ENCODE measurements around the gene SLC23A3. TPM values are rescaled to one million over a fixed set of nuclear protein-coding genes. Genes with fewer than 3 reads are reported as not detected.

The SLC23A3 gene
- total RNA-seq, 2 experiments from 2014 or later = 2.7 to 6.7 TPM

GRCh38 chr2:219181531-219181930, 11.7 kb upstream of the SLC23A3 start:
- intact Hi-C loops (cut with micrococcal nuclease; ENCODE audit: unreplicated experiment) = no loop called here
- ChIA-PET POLR2A (interaction anchor here (0.5 to 1.1 kb wide), 4 partner anchors 15 to 140 kb away, joined by 3 read pairs; partner anchors contain the start of gene CFAP65), CTCF (ENCODE audit: unreplicated experiment) (interaction anchor here (0.6 kb wide), 1 partner anchor 19 kb away, joined by 3 read pairs; no protein-coding TSS in a partner anchor)
- H3K9me3 ChIP-seq (ENCODE audit: low read length) = no peaks in the 10 kb centered on the region
- no peak overlapping the region for H3K4me3 ChIP-seq (ENCODE audit: low read depth, low read length, poor library complexity, severe bottlenecking)
- H3K9me2 ChIP-seq (ENCODE audit: insufficient read depth, low read length) = no peaks in the 10 kb centered on the region
- BruUV-seq (replicated peaks) = no TSS peak
- H3K4me2 ChIP-seq (ENCODE audit: low read length) = no peak overlapping the region
- peaks cover 10% of the 10 kb centered on the region for H3K4me1 ChIP-seq (ENCODE audit: insufficient read depth, low read length, poor library complexity, severe bottlenecking)
- no peak for TF ChIP-seq CTCF (conservative IDR thresholded peaks at IDR 0.05; ENCODE audit: low read length)
- no peak for TF ChIP-seq EZH2phosphoT487 (IDR thresholded peaks at IDR 0.05; ENCODE audit: borderline replicate concordance, low read depth, low read length)
- H4K20me1 ChIP-seq (ENCODE audit: insufficient read depth, low read length) = 0 out of 2 replicates have a peak, but pooled peaks cover 10% of the 10 kb centered on the region
- peaks cover 68% of the 10 kb centered on the region for H3K36me3 ChIP-seq (ENCODE audit: insufficient read depth, low read length)
- H3K27ac ChIP-seq (ENCODE audit: low read depth, low read length, poor library complexity, severe bottlenecking) = no peak overlapping the region
- DNase-seq (ENCODE audit: low spot score) = no peak
- H3K79me2 ChIP-seq (ENCODE audit: insufficient read depth, low read depth, low read length) = peaks cover 18% of the 10 kb centered on the region; the same call in 1 of the 2 replicates
- H2AFZ ChIP-seq (ENCODE audit: low read length) = no peak overlapping the region

DNA sequence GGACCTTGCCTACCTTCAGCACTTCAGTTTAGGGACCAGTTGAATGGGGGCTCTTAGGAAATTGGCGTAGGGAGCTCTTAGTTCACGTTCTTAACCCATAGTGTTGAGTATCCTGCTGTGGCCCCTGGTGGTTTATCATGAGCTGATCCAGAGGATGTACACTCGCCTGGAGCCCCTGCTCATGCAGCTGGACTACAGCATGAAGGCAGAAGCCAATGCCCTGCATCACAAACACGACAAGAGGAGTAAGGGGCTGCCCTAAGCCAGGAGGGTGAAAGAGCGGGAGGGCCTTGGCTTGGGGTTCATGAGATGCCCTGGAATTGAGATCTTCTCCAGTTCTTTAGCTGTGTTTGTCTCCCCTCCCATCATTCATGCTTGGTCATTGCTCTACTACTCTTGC, 11.1 kb upstream of the SLC23A3 start:
- BruUV-seq (replicated peaks) = no TSS peak
- no peak overlapping the region for H3K27ac ChIP-seq (ENCODE audit: low read depth, low read length, poor library complexity, severe bottlenecking)
- TF ChIP-seq CTCF (conservative IDR thresholded peaks at IDR 0.05; ENCODE audit: low read length) = no peak
- no peak for TF ChIP-seq EZH2phosphoT487 (IDR thresholded peaks at IDR 0.05; ENCODE audit: borderline replicate concordance, low read depth, low read length)

More for the DNA sequence above, 11.1 kb upstream of the SLC23A3 start:
- H3K4me2 ChIP-seq (ENCODE audit: low read length) = no peak overlapping the region
- H3K4me1 ChIP-seq (ENCODE audit: insufficient read depth, low read length, poor library complexity, severe bottlenecking) = peaks cover 11% of the 10 kb centered on the region
- no peak for DNase-seq (ENCODE audit: low spot score)
- ChIA-PET CTCF (ENCODE audit: unreplicated experiment) (no interaction called here), POLR2A (interaction anchor here (0.5 to 1.1 kb wide), 4 partner anchors 15 to 140 kb away, joined by 3 to 5 read pairs (median 3); partner anchors contain the start of gene CFAP65)
- H3K79me2 ChIP-seq (ENCODE audit: insufficient read depth, low read depth, low read length) = peaks cover 21% of the 10 kb centered on the region; the same call in 1 of the 2 replicates
- intact Hi-C loops (cut with micrococcal nuclease; ENCODE audit: unreplicated experiment) = no loop called here
- H3K9me2 ChIP-seq (ENCODE audit: insufficient read depth, low read length) = no peaks in the 10 kb centered on the region
- no peak overlapping the region for H2AFZ ChIP-seq (ENCODE audit: low read length)
- H4K20me1 ChIP-seq (ENCODE audit: insufficient read depth, low read length) = 0 out of 2 replicates have a peak, but pooled peaks cover 10% of the 10 kb centered on the region
- peaks cover 67% of the 10 kb centered on the region for H3K36me3 ChIP-seq (ENCODE audit: insufficient read depth, low read length)
- no peak overlapping the region for H3K4me3 ChIP-seq (ENCODE audit: low read depth, low read length, poor library complexity, severe bottlenecking)
- no peaks in the 10 kb centered on the region for H3K9me3 ChIP-seq (ENCODE audit: low read length)

Data from OCI-LY7 (cell line).